ENCODE data around the gene ZNF827.

ZNF827 gene

DNA sequence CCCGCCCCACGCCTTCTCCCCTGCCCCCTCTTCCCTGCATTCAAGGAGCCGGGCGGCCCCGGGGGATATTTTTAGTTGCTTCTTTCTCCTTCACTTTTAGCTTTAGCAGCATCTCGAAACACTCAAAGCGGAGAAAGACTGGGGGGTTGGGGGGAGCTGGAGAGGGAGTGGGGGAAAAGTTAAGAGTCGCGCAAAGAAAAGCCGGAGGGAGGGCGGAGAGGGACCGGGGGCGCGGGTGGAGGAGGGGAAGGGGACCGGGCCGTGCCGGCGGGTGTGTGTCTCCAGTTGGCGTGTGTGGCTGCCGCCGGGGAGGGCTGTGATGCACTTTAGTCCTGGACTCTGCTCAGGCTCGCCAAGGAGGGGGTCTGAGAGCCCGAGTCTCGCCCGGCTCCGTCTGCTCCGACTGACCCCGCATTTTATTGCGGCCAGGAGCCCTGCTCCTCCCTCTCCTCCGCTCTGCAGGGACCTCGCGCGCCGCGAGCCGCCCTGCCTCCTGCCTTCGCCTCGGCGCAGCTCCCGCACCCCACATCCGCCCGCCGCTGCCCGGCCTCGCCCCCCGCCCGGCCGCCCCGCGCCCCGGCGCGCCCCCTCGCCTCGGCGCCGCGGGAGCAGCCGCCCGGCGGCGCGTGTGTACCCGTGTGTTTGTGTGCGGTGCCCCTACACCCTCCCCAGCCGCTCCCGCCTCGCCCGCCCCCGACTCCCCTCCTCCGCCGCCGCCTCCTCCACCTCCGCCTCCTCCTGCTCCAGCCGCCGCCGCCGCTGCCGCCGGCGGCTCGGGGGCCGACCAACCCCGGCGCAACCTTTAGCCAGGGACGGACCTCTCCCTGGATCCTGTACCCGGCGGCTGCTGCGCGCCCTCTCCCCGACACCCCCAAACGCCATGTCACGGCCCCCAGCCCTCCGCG lies 1.4 kb downstream of the ZNF827 start:
- H3K27me3 ChIP-seq = peaks cover 86% of the 10 kb centered on the region
- TF ChIP-seq CTCF (IDR thresholded peaks at IDR 0.05) = no peak

GRCh38 chr4:145936142-145936996 lies 2.3 kb downstream of the ZNF827 start:
- no peak overlapping the region for H3K27ac ChIP-seq
- peak overlapping the region; percentile 52 to 62 for H3K4me3 ChIP-seq (ENCODE audit: low read depth in 1 of 2, low read length in 1 of 2)
- H3K9me3 ChIP-seq = no peaks in the 10 kb centered on the region
- no peak for TF ChIP-seq CTCF (IDR thresholded peaks at IDR 0.05)
- H3K27me3 ChIP-seq = peaks cover 77% of the 10 kb centered on the region
- H3K36me3 ChIP-seq = no peaks in the 10 kb centered on the region
- peaks cover 22 to 35% of the 10 kb centered on the region in 2 experiments for H3K4me1 ChIP-seq (ENCODE audit: control insufficient read depth in 1 of 2, insufficient read depth in 1 of 2, low read depth in 1 of 2, low read length in 1 of 2)

More for the DNA sequence above, 1.4 kb downstream of the ZNF827 start:
- no peaks in the 10 kb centered on the region for H3K9me3 ChIP-seq
- H3K4me3 ChIP-seq (ENCODE audit: low read depth in 1 of 2, low read length in 1 of 2) = peak overlapping the region; percentile 46 to 62
- peaks cover 22 to 35% of the 10 kb centered on the region in 2 experiments for H3K4me1 ChIP-seq (ENCODE audit: control insufficient read depth in 1 of 2, insufficient read depth in 1 of 2, low read depth in 1 of 2, low read length in 1 of 2)
- H3K36me3 ChIP-seq = no peaks in the 10 kb centered on the region
- no peak overlapping the region for H3K27ac ChIP-seq

DNA sequence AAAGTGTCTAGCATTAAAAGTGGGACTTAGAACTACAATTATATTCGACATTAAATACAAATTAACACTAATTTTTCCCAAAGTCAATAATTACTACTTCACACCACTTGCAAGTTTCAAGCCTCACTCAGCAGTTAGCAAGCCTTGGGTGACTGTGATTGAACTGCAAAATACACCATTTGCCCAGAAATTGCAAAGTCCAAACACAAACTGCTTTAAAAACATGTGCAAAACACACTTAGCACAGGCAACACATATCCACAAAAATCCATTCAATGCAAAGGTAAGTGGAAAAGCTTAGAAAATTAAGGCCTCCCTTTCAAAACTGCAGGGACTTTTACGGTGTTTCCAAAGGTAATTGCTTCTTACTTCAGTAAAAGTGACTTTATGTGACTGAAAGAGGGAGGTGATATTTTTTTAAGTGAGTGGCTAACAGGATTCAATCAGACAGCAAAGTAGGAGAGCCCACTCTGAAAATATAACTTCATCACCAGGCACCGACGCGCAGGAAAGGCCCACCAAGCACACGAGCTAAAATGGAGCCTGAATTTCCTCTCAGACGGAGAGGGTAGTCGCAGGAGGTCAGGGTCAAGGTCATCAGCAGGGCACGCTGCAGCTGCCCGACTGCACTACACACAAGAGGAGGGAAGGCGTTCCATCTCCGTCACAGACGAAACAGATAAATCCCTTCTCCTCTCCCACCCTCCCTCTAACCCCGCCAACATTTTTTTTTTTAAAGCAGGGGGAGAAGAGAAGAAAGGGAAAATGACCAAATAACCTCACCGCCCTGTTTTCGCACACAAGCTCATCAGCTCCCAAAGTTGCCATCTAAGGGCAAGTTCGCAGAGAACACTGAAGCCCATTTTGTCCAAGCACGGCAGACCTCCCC lies 3.1 kb downstream of the ZNF827 start:
- Histone ChIP-seq H3K36me3 (no peaks in the 10 kb centered on the region), H3K27me3 (peaks cover 69% of the 10 kb centered on the region), H3K9me3 (no peaks in the 10 kb centered on the region), H3K4me3 (ENCODE audit: low read depth in 1 of 2, low read length in 1 of 2) (peak overlapping the region in 1 of 2 experiments; percentile 62), H3K4me1 (ENCODE audit: control insufficient read depth in 1 of 2, insufficient read depth in 1 of 2, low read depth in 1 of 2, low read length in 1 of 2) (peaks cover 22 to 35% of the 10 kb centered on the region in 2 experiments), H3K27ac (no peak overlapping the region)
- no peak for TF ChIP-seq CTCF (IDR thresholded peaks at IDR 0.05)

DNA sequence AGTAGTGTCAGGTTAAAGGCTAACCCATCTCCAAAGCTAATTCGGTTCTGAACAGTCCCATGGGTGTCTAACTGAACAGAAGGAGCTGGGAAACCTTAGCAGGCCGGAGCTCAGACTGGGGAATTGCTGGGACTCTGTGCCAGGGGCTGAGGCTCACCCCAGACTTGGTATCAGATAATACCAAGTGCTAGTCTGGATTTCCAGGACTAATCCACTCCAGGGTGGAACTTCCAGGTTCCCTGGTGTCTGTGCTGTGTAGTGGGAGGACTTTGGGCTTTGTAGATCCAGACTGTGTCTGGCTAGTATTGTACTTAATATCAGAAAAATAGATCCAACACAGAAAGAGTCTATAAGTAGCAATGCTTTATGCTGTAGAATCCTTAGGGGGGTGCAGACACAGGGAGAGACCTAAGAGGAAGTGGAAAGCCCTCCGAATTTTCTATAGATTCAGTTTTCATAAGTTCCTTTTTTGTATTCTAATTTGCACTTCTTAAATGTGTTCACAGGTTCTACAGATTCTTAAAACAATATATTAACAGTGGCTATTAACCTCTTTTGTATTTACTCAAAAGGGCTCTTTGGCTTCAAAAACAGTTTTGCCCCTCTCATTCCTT lies 4.1 kb downstream of the ZNF827 start:
- Histone ChIP-seq H3K27me3 (peaks cover 59% of the 10 kb centered on the region), H3K27ac (no peak overlapping the region), H3K4me1 (ENCODE audit: control insufficient read depth in 1 of 2, insufficient read depth in 1 of 2, low read depth in 1 of 2, low read length in 1 of 2) (peaks cover 22 to 35% of the 10 kb centered on the region in 2 experiments), H3K36me3 (no peaks in the 10 kb centered on the region), H3K4me3 (ENCODE audit: low read depth in 1 of 2, low read length in 1 of 2) (no peak overlapping the region), H3K9me3 (no peaks in the 10 kb centered on the region)
- no peak for TF ChIP-seq CTCF (IDR thresholded peaks at IDR 0.05)
